ENCODE results near the gene ZBED4.
"Not testable (repeated sequence)": the region's sequence is repeated elsewhere in the genome, so short reads cannot be mapped to it uniquely, and the experiment has no call there.

Gene ZBED4

DNA sequence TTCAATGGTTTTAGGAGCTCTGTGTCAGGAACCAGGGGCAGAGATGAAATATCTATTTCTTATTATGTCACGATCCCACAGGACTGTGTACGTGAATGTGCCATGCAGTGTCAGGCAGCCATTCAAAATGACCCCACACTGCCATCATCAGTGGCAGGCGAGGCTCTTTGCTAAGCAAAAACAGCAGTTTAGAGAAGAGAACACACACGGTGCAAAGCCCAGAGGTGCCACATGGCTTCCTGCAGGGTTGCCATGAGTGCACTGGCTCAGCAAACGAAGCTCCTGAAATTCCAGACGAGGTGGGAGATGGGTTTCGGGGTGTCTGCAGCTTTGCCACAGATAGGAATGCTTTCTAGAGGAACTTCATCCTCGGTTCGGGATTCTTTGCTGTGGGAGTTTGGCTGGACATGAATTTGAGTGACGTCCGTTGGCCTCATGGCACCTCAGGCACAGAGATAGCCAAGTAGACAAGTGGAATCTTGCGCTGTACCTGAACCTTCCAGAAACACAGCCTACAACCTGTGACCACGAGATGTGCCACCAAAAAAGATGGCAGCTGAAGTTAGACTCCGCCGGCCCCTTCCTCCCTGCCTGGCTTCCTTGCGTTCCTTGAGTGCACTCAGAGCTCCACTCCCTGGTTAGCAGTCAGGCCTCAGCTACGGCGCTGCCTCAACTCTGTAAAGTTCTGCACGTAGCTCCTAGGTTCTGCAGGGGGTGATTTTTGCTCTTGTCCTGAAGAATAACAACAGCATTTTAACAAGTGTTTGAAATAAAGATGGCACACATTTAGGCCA lies 7.8 kb upstream of the ZBED4 start:
- H3K27me3 Mint-ChIP-seq = peaks cover 47% of the 10 kb centered on the region

DNA sequence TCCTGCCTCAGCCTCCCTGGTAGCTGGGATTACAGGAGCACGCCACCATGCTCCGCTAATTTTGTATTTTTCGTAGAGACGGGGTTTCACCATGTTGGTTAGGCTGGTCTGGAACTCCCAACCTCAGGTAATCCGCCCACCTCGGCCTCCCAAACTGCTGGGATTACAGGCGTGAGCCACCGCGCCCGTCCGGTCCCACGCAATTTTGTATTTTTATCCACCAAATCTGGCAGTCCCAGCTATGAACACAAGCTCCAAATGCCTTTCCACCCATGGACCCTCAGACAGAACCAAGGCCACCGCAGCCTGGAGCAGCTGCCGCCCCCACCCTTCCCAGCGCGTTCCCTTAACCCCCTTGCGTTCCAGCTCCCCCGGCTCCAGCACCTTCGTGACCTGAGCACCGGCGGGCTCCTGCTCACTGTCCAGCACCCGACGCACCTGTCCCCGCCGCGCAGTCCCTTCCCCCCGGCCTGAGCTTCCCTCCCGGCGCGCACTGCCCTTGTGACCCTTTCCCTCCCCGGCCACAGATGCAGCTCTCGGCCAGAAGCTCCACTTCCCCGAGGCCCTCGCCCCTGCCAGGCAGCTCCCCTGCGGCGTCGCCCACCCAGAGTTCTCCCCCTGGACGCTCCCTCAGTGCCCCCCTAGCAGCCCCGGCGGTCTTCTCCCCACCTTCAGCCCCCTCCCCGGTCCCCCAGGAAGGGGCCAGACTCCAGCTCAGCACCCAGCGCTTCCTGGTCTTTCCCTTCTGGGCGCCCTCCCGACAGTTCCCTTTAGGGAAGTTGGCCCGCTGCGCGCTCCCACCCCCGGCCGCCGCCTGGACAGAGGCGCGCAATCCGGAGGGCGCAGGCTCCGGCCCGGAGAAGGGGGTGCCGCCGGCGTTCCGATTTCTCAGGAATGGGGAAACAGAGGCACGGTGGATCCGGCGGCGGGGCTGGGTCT lies 5.6 kb upstream of the ZBED4 start:
- peaks cover 59% of the 10 kb centered on the region for H3K27me3 Mint-ChIP-seq
- H3K27ac Mint-ChIP-seq = no peak overlapping the region
- DNase-seq (no peak), ATAC-seq (no peak)
- H3K9me3 Mint-ChIP-seq = no peaks in the 10 kb centered on the region
- peaks cover 26% of the 10 kb centered on the region for H3K4me1 Mint-ChIP-seq
- H3K4me3 Mint-ChIP-seq = peak overlapping the region; percentile 37 to 55

More for the DNA sequence above, 7.8 kb upstream of the ZBED4 start:
- no peak overlapping the region for H3K4me3 Mint-ChIP-seq
- H3K27ac Mint-ChIP-seq = no peak overlapping the region
- H3K9me3 Mint-ChIP-seq = no peaks in the 10 kb centered on the region
- DNase-seq (no peak), ATAC-seq (no peak)
- H3K4me1 Mint-ChIP-seq = peaks cover 14% of the 10 kb centered on the region

DNA sequence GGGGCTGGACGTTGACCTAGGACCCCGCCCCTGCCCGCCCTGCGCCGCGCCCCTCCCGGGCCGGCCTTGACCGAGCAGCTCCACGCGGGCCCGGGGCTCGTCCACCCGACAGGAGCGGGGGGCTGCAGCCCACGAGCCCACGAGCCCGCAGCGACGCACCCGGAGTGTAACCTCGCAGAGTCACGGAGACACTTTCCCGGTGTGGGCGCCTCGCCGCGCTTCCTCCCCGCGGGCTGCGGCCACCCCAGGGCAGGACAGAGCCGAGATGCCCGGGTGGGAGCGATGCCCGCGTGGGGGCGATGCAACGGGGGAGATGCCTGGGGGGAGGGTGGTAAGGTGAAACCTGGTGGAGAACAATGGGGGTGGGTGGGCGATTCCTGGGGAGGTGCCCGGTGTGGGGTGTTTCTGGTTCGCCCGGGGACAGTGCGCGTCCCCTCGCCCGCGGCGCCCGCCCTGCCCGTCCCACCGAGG lies 4.9 kb upstream of the ZBED4 start:
- H3K4me3 Mint-ChIP-seq = peak overlapping the region; percentile 51 to 68
- peaks cover 59% of the 10 kb centered on the region for H3K27me3 Mint-ChIP-seq
- peaks cover 26% of the 10 kb centered on the region for H3K4me1 Mint-ChIP-seq
- H3K27ac Mint-ChIP-seq = no peak overlapping the region
- ATAC-seq (no peak), DNase-seq (no peak)
- H3K9me3 Mint-ChIP-seq = no peaks in the 10 kb centered on the region

DNA sequence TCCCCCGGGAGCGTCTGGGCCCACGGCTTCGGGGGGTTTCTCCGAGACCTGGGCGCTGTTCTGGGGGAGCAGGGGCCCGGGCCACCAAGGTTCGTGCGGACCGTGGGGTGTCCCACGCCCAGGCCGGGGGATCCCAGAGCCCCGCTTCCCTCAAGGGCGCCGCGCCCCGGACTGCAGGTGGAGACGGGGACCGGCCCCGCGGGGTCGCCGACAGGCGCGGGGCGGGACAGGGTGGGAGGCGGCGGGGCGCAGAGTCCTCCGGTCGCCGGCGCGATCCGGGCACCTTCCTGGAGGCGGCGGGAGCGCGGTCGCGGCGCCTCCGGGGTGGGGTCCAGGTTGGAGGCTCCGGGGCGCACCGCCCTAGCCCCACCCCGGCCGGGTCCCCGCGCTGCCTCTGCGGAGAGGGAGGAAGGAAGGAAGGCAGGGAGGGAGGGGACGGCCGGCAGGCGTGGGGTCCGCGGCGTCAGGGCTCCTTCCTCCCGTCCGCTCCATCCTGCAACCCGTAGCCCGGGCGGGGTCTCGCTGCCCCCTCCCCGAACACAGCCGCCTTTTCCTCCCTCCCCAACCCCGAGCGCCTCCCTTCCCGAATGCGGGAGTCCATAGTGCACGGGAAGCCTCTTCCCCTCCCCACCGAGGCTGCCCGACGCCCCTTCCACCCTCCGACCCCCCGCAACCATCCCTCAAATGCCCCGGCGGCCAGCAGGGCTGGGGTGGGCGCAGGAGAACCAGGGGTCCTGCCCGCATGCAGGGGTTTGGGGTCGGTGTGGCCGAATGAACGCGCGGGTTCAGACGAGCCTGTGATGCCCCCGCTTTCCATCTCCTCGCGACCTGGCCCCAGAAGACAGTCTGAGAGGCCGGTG lies 4.3 kb upstream of the ZBED4 start:
- ATAC-seq = peak; percentile 1
- H3K9me3 Mint-ChIP-seq = no peaks in the 10 kb centered on the region
- H3K27me3 Mint-ChIP-seq = peaks cover 59% of the 10 kb centered on the region

DNA sequence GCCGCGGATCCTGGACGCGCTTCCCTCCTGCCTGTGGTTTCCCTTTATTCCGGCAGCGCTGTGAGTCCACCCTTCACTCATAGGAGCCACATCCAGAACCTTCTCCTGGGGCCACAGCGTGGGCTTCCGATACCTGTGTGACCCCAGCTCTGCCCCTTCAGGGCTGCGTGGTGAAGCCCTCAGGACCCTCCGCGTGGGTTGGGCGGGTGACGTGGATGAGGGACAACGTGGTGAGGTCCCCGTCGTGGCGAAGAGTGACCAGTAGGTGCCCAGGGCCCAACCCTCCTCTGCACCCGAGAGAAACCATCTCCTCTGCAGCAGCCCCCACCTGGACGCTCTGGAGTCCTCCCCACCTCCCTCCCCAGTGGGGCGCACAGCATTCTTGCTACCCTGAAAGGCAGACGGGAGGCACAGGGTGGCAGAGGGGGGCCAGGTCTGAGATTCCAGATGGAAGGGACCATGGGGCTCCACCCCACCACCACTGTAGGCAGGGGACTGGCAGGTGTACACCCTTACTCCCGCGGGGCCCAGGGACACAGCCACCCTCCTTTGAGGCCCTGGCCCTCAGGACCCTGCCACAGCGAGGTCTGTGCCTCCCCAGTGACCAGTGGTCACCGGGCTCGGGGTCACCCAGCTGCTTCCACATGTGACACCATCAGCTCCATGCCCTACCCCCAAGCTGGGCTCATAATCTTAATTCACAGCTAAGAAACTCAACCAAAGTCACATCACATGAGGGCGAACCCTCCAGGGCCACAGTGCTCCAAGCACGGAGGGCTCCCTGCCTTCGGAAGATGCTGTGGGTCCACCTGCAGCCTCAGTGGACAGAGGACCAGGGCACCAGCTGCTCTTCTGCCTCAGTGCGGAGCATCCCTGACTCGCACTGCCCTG lies 3.4 kb upstream of the ZBED4 start:
- Mint-ChIP-seq H3K4me1 (peaks cover 35% of the 10 kb centered on the region), H3K9me3 (no peaks in the 10 kb centered on the region), H3K4me3 (peak overlapping the region; percentile 53 to 75), H3K27me3 (peaks cover 59% of the 10 kb centered on the region), H3K27ac (peak overlapping the region in 1 of 2 donors; percentile 12)
- DNase-seq (no peak), ATAC-seq (no peak)

More for the DNA sequence above, 4.3 kb upstream of the ZBED4 start:
- DNase-seq = no peak
- Mint-ChIP-seq H3K4me1 (peaks cover 26% of the 10 kb centered on the region), H3K4me3 (peak overlapping the region; percentile 53 to 75), H3K27ac (no peak overlapping the region)

DNA sequence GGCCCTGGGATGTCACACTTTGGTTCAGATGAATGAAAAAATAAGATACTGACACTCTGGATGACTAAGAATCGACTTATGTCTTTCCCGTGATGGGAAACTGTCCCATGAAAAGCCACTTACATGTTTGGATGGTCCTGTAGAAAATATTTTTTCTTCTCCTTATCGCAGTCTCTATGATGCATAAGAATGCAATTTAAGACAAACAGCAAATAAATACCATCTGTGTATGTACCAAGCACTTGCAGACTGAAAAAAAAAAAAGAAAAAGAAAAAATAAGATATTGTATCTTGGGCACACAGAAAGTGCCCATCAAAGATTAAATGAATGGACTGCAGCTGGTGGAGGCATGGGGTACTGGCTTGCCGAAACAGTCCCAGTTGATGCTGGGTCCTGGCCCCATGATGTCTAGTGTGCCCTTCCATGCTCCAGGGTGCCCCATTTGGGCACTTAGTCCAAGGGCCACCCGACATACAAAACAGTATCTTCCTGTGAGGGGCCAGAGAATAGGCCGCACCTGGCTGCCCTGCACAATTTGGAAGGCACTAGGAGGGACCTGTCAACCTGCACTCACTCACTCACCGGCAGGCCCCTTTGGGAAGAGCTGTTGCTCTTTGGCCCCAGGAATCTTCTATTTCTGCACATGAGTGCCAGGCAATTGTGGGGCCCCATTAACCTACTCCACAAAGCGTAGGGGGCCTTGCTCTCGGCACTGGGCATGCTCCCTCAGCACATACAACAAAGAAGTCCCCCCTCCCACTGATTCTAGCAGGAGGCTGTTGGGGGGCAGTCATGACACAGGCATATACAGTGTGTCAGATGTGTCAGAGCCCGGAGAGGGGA lies 2.5 kb upstream of the ZBED4 start:
- Mint-ChIP-seq H3K27ac (peak overlapping the region; percentile 12 to 80), H3K27me3 (peaks cover 50% of the 10 kb centered on the region), H3K9me3 (no peaks in the 10 kb centered on the region), H3K4me1 (peaks cover 44% of the 10 kb centered on the region), H3K4me3 (peak overlapping the region; percentile 63 to 75)
- ATAC-seq = no peak
- no peak for DNase-seq

DNA sequence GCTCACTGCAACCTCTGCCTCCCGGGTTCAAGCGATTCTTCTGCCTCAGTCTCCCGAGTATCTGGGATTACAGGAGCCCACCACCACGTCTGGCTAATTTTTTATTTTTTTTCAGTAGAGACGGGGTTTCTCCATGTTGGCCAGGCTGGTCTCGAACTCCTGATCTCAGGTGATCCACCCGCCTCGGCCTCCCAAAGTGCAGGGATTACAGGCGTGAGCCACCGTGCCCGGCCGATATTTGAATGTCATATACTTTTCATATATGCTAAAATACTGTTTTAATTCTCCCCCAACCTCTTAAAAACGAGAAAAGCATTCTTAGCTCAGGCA lies 1.1 kb upstream of the ZBED4 start:
- H3K4me1 Mint-ChIP-seq = peaks cover 52% of the 10 kb centered on the region
- not testable (repeated sequence) for H3K9me3 Mint-ChIP-seq, H3K27ac Mint-ChIP-seq, ATAC-seq, DNase-seq
- H3K4me3 Mint-ChIP-seq = peak overlapping the region; percentile 74
- peaks cover 37% of the 10 kb centered on the region for H3K27me3 Mint-ChIP-seq

DNA sequence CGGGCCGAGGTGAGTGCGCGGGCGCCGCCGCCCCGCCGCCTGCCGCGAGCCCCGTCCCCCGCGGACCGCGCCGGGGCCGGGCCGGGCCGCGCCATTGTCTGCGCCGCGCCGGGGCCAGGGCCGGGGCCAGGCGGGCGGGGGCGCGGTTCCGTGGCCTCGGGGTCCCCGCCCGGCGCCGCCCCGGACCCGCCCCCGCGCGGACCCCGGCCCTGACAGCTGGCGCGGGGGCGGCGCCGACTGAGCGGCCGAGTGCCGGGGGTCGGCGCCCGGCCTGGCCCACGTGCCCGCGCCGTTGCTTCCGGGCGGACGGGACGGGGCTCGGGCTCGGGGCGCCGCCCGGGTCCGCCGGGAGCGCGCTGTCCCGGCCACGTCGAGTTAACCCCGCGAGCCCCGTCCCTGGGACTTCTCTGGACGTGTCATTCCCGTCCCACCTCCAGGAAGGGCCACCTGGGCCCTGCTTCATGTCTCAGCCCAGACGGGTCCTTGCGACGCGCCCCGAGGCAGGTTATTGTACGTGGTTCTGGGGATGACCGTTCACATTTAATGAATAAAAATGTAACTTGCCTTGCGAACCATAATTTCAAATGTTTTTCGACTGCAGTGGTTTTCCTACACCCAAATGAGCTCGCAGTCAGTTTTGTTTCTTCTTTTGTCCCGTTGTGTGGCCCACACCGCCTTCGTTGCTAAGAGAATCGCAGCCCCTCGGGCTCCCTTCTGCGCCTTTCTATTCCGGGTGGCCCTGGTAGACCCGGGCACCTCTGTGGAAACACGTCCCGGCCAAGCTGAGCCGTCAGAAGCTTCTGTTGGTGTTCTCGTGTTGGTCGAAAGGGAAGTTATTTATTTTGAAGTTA lies 562 bp downstream of the ZBED4 start:
- H3K4me3 Mint-ChIP-seq = peak overlapping the region; percentile 92 to 99
- peak; percentile 47 for ATAC-seq
- peak; percentile 29 to 44 for DNase-seq
- peak overlapping the region; percentile 93 to 98 for H3K27ac Mint-ChIP-seq
- H3K9me3 Mint-ChIP-seq = no peaks in the 10 kb centered on the region
- peaks cover 25% of the 10 kb centered on the region for H3K27me3 Mint-ChIP-seq
- peaks cover 64% of the 10 kb centered on the region for H3K4me1 Mint-ChIP-seq

DNA sequence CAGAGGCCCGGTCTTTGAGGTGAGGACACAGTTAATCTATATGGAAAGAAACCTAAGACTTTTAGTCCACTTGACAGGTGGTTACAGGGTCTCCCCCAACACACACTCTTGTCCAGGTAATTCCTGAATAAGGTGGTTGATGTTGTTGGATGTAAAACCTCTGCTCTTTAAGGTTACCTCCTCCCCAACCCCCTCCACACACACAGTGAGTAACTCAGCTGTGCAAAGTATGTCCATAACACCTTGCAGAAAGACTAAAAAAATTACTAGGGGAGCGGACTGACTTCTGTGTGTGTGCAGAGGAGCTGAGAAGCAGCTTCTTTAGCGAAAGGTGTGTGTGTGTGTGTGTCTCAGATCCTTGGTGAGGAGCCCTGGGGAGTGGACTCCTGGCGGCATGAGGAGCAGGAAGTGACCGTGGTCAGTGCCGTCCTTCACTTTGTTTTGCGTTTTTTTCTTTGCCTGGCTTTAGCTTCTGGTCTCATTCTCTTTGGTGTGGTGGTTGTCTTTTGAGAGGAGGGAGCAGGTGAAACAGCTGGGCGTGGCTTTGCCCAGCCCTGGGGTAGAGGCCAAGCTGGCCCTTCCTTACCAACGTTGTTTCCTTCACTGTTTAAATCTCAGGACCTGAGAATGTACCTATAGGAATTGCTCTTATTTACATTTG lies 1.7 kb downstream of the ZBED4 start:
- peaks cover 63% of the 10 kb centered on the region for H3K4me1 Mint-ChIP-seq
- no peaks in the 10 kb centered on the region for H3K9me3 Mint-ChIP-seq
- no peak for DNase-seq
- H3K27me3 Mint-ChIP-seq = peaks cover 17% of the 10 kb centered on the region
- no peak for ATAC-seq
- peak overlapping the region; percentile 92 to 99 for H3K4me3 Mint-ChIP-seq
- peak overlapping the region in 1 of 2 donors; percentile 98 for H3K27ac Mint-ChIP-seq

DNA sequence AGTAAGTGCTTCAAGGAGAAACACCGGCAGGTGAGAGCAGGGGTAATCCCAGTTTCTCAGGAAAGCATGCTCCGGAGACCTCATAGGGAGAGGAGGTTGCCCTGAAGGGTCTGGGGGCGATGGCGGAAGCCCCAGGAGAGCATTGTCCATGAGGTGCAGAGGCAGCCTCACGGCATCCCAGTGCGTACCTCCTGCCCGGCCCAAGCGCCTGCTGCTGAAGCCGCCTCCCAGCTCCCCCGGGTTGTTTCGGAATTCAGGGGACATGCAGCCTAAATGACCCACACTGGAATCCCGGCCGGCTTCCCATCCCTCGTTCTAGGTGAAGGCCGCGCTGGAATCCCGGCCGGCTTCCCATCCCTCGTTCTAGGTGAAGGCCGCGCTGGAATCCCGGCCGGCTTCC lies 2.7 kb downstream of the ZBED4 start:
- Mint-ChIP-seq H3K4me3 (peak overlapping the region; percentile 92 to 99), H3K4me1 (peaks cover 61% of the 10 kb centered on the region), H3K9me3 (no peaks in the 10 kb centered on the region), H3K27me3 (peaks cover 7% of the 10 kb centered on the region), H3K27ac (no peak overlapping the region)
- no peak for ATAC-seq
- DNase-seq = no peak

DNA sequence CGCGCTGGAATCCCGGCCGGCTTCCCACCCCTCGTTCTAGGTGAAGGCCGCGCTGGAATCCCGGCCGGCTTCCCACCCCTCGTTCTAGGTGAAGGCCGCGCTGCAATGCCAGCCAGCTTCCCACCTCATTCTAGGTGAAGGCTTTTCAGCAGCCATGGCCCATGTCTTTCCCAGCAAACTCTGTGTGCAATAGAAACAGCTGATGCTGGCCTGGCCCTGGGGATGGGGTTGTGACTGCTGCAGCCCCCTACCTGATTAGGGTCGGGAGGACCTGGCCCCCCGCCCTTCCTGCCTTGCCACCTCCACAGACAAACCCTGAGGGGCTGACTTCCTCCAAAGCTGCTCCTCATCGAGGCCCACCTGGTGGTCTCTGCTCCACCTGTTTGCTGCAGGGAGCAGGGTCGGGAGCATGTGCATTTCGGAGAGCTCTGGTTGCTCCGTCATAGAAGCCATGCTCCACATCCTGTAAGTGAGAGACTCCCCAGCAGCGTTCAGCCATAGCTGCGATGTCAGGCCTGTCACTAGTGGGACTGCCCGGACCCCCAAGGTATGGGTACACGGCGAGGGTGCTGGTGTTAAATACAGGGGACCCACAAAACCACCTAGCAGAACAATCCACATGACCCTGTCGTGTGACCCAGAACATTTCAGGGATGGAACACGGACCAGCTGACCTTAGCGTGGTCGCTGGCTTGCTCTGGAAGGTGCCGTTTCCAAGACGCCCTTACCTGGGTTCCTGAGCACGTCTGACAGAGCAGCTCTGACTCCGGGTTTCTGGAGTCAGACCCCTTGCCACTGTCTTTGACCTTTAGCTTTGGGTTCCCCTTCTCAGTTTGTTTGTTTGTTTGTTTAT lies 3.3 kb downstream of the ZBED4 start:
- Mint-ChIP-seq H3K27me3 (peaks cover under 1% of the 10 kb centered on the region), H3K9me3 (no peaks in the 10 kb centered on the region), H3K27ac (peak overlapping the region in 1 of 2 donors; percentile 46), H3K4me3 (peak overlapping the region in 1 of 2 donors; percentile 21), H3K4me1 (peaks cover 61% of the 10 kb centered on the region)
- DNase-seq (no peak), ATAC-seq (no peak)

DNA sequence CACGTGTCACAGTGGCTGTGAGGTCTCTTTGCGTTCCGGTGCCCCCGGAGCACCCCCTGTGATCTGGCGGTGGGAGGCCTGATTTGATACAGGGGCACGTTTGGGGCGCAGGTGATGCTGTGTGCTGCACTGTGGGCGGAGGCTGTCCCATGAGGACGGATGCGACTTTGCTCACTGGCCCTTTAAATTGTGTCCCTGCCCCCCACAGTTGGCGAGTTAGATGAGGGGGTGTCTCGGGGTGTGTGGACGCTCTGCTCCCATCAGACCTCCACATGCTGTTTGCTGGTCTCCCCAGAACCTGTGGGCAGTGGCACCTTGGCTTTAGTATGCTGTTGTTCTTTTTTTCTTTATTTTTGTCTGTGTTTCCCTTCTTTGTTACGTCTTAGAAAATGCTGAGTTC lies 5.2 kb downstream of the ZBED4 start:
- Mint-ChIP-seq H3K27me3 (no peaks in the 10 kb centered on the region), H3K4me1 (peaks cover 65% of the 10 kb centered on the region), H3K4me3 (no peak overlapping the region), H3K9me3 (no peaks in the 10 kb centered on the region), H3K27ac (no peak overlapping the region)
- no peak for ATAC-seq
- no peak for DNase-seq
